Psoas muscle (tissue), 8 donors: ENCODE results near the gene ALG12. TPM values are rescaled to one million over a fixed set of nuclear protein-coding genes. Genes with fewer than 3 reads are reported as not detected.
A peak's percentile ranks its signal among the peaks of the same experiment; 100 is the strongest.

Source experiments
- ATAC-seq, 4 donors: fragments of 200-7000 bp; cut with Tn5 transposase; one replicate each; pipeline ENCODE4 v1.9.1; 2020; ENCODE audit warnings: moderate library complexity in 3 of 4, mild to moderate bottlenecking in 2 of 4
- DNase-seq, 2 donors: peaks; one replicate each; pipeline ENCODE4 v3.0.0-alpha.2; 2020
- H3K27ac ChIP-seq: fragments of 200-600 bp; one replicate; pipeline ENCODE4 v1.8.0; 2022
- H3K27me3 ChIP-seq, 3 donors: fragments of 200-600 bp in 1 of 3; one replicate each; pipeline versions ENCODE4 v1.6.1 to v1.8.0; 2013 to 2022; ENCODE audit warnings: low read length in 2 of 3, mild to moderate bottlenecking in 2 of 3, moderate library complexity in 1 of 3; ENCODE audit not compliant: insufficient read depth in 3 of 3
- H3K36me3 ChIP-seq, 2 donors: fragments of 200-600 bp in 1 of 2; one replicate each; pipeline versions ENCODE4 v1.6.1 to v1.8.0; 2013 to 2022; ENCODE audit warnings: low read depth in 1 of 2, mild to moderate bottlenecking in 1 of 2, moderate library complexity in 1 of 2; ENCODE audit not compliant: insufficient read depth in 1 of 2
- H3K4me1 ChIP-seq: fragments of 200-600 bp; one replicate; pipeline ENCODE4 v1.8.0; 2022
- H3K4me3 ChIP-seq: fragments of 200-600 bp; one replicate; pipeline ENCODE4 v1.8.0; 2022; ENCODE audit warnings: mild to moderate bottlenecking
- H3K9me3 ChIP-seq: fragments of 200-600 bp; one replicate; pipeline ENCODE4 v1.8.0; 2022
- CTCF ChIP-seq: fragments of 200-600 bp; IDR thresholded peaks from one replicate; pipeline ENCODE4 v1.8.0; 2022; ENCODE audit warnings: antibody characterized with exemption
- WGBS, 3 donors: extraction: QIAGEN DNeasy Blood & Tissue Kit; methylation state at CpG; one replicate each; pipeline versions ENCODE4 v1.1.6 to v1.1.7; 2013; 5-methylcytosine and 5-hydroxymethylcytosine counted together
- intact Hi-C, 2 donors: fragments of 100-400 bp; cut with DNase I; formaldehyde crosslinking; loops; one replicate each; pipeline versions ENCODE4 v1.11.0 to v1.14.2; 2022
- polyA plus RNA-seq, 3 donors: library from polyadenylated mRNA; stranded (reverse); fragments of 200-250 nt; gene quantifications; one replicate each; pipeline ENCODE4 v1.2.3, GENCODE V29; 2013
- total RNA-seq, 4 donors: library from RNA; stranded (reverse); fragmentation: NEBNext Ultra II Directional in 2 of 4; extraction: Animal tissue kit (Norgen Biotek cat#: 25700) in 2 of 4; gene quantifications; one replicate each; pipeline versions ENCODE4 v1.2.1 to v1.2.4, GENCODE V29; 2021 to 2023
- donor health status: healthy with polysubstance abuse.
- donor health status: DM: no; HTN: no; CAD: no; lungs with moderate emphysema.
- donor health status: Bipolar disorder and iron deficiency.
- donor health status: healthy.
- donor health status: DM: yes; HTN: yes; CAD: no.
- donor health status: DM: no; HTN: no; CAD: no.
- donor health status: DM: no; HTN: no; CAD: no.
- donor health status: DM: yes; HTN: yes; CAD: no.

The ALG12 gene
- total and polyA plus RNA-seq, 7 donors: 6.5 to 11.0 (median 8.2) TPM

GRCh38 chr22:49900441-49901230, 17.6 kb downstream of the ALG12 start:
- Histone ChIP-seq H3K4me3 (no peak overlapping the region), H3K27me3 (no peaks in the 10 kb centered on the region), H3K36me3 (peaks cover 0 to 56% of the 10 kb centered on the region in 2 donors), H3K9me3 (no peaks in the 10 kb centered on the region), H3K27ac (no peak overlapping the region), H3K4me1 (no peaks in the 10 kb centered on the region)
- no peak for TF ChIP-seq CTCF
- intact Hi-C loops: no loop called here
- DNase-seq: peak in 1 of 2 donors; percentile 35
- 88 to 91% (median 88%) methylated on average over 30 of the region's 30 CpGs for WGBS, 3 donors
- ATAC-seq: no peak

GRCh38 chr22:49899530-49899929, 18.7 kb downstream of the ALG12 start:
- Histone ChIP-seq H3K9me3 (peaks cover 1% of the 10 kb centered on the region), H3K4me3 (no peak overlapping the region), H3K27me3 (no peaks in the 10 kb centered on the region), H3K4me1 (no peaks in the 10 kb centered on the region), H3K27ac (no peak overlapping the region), H3K36me3 (peaks cover 0 to 45% of the 10 kb centered on the region in 2 donors)
- WGBS, 3 donors: 89 to 94% (median 92%) methylated on average over 6 of the region's 6 CpGs
- ATAC-seq (no peak), DNase-seq (no peak)
- intact Hi-C loops: no loop called here
- no peak for TF ChIP-seq CTCF

- 63 to 75% (median 68%) methylated on average over 8 of the region's 8 CpGs for WGBS, 3 donors
- peaks cover 0 to 24% of the 10 kb centered on the region in 2 donors for H3K36me3 ChIP-seq
- TF ChIP-seq CTCF: no peak
- H3K27me3 ChIP-seq: no peaks in the 10 kb centered on the region
- intact Hi-C loops: no loop called here
- H3K27ac ChIP-seq: peak overlapping the region; percentile 68
- ATAC-seq: peak; percentile 56 to 69 (median 67)
- H3K4me3 ChIP-seq: no peak overlapping the region
- peaks cover 10% of the 10 kb centered on the region for H3K4me1 ChIP-seq
- H3K9me3 ChIP-seq: peaks cover 5% of the 10 kb centered on the region
- no peak for DNase-seq
Observed at GRCh38 chr22:49897015-49897684, 21.1 kb downstream of the ALG12 start.

- ATAC-seq: no peak
- peaks cover 5% of the 10 kb centered on the region for H3K9me3 ChIP-seq
Observed at GRCh38 chr22:49896201-49896600, 22.0 kb downstream of the ALG12 start.

More at GRCh38 chr22:49896201-49896600, 22.0 kb downstream of the ALG12 start:
- Histone ChIP-seq H3K36me3 (peaks cover 0 to 20% of the 10 kb centered on the region in 2 donors), H3K4me1 (peaks cover 10% of the 10 kb centered on the region), H3K4me3 (no peak overlapping the region), H3K27ac (peak overlapping the region; percentile 50), H3K27me3 (no peaks in the 10 kb centered on the region)
- no peak for TF ChIP-seq CTCF
- 92 to 96% (median 93%) methylated on average over 5 of the region's 5 CpGs for WGBS, 3 donors
- intact Hi-C loops: no loop called here
- no peak for DNase-seq
